ENCODE data around the gene DKK1.

- TF ChIP-seq OSR1 (CRISPR knock-in tag; IDR thresholded peaks at IDR 0.05) (no peak), POU6F1 (CRISPR knock-in tag; IDR thresholded peaks at IDR 0.05; ENCODE audit: borderline replicate concordance, low read depth) (no peak), ZNF8 (CRISPR knock-in tag; IDR thresholded peaks at IDR 0.05) (no peak), ESRRG (CRISPR knock-in tag; IDR thresholded peaks at IDR 0.05) (no peak), RARB (CRISPR knock-in tag; IDR thresholded peaks at IDR 0.05) (no peak), CSRNP3 (CRISPR knock-in tag; IDR thresholded peaks at IDR 0.05) (no peak), SNAI2 (CRISPR knock-in tag; IDR thresholded peaks at IDR 0.05) (no peak), ISL1 (CRISPR knock-in tag; IDR thresholded peaks at IDR 0.05) (no peak), CSDC2 (CRISPR knock-in tag; IDR thresholded peaks at IDR 0.05) (no peak), ZFP30 (CRISPR knock-in tag; IDR thresholded peaks at IDR 0.05) (no peak), ZFP3 (CRISPR knock-in tag; IDR thresholded peaks at IDR 0.05) (no peak)
- TF ChIP-seq, protein P1, sequence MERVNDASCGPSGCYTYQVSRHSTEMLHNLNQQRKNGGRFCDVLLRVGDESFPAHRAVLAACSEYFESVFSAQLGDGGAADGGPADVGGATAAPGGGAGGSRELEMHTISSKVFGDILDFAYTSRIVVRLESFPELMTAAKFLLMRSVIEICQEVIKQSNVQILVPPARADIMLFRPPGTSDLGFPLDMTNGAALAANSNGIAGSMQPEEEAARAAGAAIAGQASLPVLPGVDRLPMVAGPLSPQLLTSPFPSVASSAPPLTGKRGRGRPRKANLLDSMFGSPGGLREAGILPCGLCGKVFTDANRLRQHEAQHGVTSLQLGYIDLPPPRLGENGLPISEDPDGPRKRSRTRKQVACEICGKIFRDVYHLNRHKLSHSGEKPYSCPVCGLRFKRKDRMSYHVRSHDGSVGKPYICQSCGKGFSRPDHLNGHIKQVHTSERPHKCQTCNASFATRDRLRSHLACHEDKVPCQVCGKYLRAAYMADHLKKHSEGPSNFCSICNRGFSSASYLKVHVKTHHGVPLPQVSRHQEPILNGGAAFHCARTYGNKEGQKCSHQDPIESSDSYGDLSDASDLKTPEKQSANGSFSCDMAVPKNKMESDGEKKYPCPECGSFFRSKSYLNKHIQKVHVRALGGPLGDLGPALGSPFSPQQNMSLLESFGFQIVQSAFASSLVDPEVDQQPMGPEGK (CRISPR knock-in tag; IDR thresholded peaks at IDR 0.05; ENCODE audit: borderline replicate concordance), result no peak
Observed at GRCh38 chr10:52300599-52301277, 13.3 kb upstream of the DKK1 start.

Data from SK-N-SH treated with all-trans-retinoic acid at 6 μM for 48 hours (cell line).